NCI-H69 (cell line): ENCODE data around the gene ASTN2.
A peak's percentile ranks its signal among the peaks of the same experiment; 100 is the strongest.

Experiments
- DNase-seq: peaks from one replicate; lab custom pipeline; 2025; lab: John Stamatoyannopoulos, UW

ASTN2 gene

GRCh38 chr9:117114768-117115167, 300.1 kb downstream of the ASTN2 start:
- DNase-seq: peak; percentile 25

DNA sequence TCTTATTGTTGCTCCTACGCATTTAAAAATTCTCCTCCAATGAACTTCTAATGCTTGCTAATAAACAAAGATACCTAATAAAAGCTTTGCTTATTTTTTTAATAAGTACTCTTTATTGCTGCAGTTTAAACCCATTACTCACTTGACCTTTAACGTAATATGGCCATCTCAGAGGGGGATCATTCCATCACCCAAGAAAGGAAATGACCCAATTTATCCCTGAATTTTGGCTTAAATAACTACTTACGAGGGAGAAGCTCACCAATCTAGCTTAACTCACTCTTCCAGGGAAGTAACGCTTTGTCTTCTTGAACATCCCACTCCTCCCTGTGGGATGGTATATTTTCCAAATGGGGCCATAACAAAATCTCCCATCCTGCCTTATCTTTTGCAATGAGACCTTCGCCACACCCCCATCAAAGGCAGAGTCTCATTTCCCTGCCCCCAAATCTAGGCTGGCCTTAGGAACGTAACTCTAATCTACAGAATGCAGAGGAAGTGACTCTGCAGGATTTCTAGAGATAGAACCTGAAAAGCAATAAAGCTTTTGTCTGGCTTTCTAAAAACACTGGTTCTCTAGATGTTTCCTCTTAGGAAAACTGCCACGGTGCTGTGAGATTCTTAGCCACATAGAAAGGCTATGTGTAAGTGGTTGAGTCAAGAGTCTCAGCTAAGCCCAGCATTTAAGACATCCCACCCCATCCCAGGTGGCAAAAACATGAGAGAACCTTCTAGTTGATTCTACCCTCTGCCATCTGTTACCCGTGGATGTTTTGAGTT, 310.0 kb downstream of the ASTN2 start:
- DNase-seq: no peak

- no peak for DNase-seq
These were observed 310.7 kb downstream of the ASTN2 start for GRCh38 chr9:117104206-117104605.

DNA sequence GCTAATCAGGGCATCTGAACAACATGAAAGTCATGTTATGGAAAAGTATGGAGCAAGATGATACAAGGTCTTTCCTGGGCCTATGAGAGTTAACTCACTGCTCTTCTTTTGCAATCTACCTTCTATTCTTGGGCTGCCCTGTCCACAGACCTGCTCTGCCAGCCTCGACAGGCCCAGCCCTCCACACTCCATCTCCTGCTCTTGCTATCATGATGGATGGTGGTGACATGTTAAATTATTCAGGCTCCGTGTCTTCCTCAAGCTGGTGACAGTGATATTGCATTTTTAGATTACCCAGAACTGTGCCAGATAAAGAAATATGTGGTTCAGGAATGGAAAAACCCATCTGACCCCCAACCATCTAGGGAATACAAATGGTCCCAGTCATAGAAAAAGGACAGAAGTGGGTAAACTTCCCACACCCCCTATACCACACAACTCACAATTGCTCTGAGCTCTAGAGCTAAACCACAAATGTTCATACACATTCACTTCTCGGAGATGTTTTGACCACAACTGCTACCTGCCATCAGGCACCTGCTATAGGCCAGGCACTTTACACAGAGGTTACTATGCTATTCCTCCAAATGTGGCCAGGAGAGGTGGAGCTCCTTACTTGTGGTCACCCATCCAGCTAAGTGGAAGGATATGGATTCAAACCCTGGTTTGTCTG, 311.3 kb downstream of the ASTN2 start:
- no peak for DNase-seq

DNA sequence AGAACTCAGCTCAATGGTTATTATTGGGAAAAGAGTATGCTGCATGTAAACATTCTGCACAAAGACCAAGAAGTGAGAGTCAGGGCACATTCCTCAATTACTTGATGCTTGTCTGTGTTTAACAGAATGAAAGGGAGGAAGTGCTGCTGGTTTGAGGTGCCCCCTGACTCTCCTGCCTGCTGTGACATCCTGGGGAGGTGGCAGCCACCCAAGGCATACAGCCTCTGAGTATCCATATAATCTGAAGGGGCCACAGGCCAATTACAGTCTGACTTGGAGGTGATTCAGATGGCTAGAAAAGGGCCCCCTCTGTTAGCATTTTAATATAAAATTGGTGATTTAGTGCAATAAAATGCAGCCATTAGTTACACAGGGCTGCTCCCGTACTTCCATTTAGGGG, 313.8 kb downstream of the ASTN2 start:
- peak; percentile 92 for DNase-seq

GRCh38 chr9:117098331-117098730, 316.5 kb downstream of the ASTN2 start:
- DNase-seq: no peak

DNA sequence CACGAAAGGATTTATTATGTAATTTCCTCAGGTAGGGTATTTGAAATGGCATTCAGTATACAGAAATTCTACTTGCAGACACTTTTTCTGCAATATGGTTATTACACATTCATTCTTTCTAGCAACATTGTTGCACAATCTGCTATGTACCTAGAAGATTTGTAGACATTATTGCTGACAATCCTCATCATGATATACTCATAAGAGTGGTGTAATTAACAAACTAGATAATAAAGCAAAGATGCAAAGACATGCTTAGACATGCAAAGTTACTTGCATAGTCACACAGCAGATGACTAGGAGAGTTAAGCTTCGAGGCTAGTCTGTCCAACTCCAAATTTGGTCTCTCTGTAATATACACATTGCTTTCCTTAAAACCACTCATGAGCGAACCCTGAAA, 317.1 kb downstream of the ASTN2 start:
- no peak for DNase-seq

DNA sequence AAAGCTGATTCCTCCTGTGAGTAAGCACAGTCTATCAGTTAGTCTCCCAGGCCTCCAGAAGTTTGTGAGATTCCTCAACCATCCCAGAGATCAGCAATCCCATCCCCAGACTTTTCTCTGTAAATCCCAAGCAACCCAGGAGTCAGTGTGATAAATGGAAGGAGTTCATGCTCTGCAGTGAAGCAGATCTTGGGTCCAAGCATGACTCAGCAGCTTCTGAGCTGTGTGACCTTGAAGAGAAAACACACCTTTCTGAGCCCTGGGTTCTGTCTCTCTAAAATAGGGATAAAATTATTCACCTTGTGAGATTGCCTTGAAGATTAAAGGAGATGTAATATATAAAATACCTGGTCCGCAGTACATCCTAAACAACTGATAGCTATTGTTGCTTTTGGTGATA, 318.7 kb downstream of the ASTN2 start:
- no peak for DNase-seq

DNA sequence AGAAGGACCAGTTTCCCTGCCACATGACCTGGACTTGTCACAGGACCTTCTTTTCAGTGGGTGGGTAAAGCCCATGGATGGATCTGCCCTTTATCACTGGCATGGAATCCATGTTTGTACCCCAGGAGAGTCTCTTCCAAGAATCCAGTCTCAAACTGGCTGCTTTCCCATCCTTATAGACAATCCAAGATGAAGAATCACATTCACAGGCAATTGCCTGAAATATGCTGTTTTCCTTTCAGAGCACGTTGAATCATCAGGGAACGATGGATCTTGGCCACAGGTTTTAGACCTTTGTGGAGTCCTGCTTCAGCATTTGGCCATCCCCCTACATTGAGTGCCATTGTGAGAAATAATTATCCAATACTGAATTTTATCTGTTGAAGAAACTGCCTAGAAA, 319.8 kb downstream of the ASTN2 start:
- DNase-seq: no peak

DNA sequence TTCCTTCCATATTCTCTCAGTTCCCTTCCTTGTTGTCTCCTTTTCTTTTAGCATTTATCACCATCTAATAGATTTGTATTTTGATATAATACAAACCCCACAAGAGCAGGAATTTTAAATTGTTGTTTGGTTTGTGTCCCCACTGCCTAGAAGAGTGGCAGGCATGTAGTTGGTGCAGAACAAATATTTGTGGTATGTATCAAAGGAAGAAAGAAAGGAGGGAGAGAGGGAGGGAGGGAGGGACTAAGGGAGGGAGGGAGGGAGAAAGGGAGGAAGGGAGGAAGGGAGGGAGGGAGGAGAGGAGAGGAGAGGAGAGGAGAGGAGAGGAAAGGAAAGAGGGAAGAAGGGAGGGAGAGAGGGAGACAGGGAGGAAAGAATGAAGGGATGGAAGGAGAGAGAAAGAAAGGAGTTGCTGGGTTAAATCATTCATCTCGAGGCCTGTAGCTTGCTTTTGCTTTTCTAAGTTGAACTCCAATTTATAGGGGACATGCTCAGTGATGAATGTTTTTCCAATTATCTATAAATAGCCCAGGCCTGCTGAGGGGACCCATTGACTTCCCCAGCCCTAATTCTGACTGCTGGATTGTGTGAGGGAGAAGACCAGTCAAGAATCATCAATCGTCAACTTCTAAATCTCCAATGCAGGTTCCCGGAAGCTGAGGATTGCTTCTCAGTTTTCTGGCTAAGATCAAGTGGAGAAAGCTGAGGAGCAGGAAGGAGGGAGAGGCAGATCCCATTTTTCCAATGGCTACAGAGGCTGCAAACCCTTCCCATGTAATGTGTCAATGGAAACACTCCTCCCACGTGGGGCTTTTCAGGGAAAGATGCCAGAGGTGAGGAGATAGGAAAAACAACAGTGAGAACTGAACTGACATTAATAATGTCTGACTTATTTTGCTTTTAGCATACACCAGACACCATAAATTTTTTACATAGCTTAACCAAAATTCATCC, 320.7 kb downstream of the ASTN2 start:
- DNase-seq: no peak

DNA sequence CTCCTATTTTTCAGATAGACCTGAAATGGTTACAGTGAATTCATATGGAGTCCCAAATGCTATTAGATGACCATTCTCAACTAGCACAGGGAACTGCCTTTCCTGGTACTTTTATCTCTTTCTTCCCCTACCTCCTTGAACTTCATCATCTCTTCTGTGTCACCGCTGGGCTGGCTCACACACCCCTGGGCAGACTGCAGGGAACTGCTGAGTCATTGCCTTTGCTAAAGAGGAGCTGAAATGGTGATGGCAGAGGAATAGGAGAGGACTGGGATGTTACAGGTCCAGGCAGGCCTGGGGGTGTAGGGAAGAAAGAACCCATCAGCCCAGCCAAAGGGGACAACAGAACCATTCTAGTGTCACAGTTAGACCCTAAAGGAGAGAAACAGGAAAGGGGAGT, 322.3 kb downstream of the ASTN2 start:
- DNase-seq: peak; percentile 56

DNA sequence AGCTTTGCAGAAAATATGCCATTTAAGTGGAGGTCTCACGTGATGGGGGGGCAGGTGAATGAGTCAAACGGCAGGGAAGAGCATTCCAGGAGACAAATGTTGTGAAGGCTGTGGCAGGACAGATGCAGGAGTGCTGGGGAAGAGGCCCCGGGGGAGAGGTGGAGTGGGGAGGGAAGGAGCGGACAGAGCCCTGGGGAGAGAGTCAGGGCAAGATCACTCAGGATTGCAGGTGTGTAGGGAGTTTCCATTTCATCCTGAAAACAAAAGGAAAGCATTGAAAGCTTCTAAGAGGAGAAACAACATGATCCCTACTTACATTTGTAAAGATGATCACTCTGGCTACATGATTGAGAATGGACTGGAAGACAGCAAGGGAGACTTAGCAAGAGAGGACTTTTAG, 323.3 kb downstream of the ASTN2 start:
- peak; percentile 63 for DNase-seq

DNA sequence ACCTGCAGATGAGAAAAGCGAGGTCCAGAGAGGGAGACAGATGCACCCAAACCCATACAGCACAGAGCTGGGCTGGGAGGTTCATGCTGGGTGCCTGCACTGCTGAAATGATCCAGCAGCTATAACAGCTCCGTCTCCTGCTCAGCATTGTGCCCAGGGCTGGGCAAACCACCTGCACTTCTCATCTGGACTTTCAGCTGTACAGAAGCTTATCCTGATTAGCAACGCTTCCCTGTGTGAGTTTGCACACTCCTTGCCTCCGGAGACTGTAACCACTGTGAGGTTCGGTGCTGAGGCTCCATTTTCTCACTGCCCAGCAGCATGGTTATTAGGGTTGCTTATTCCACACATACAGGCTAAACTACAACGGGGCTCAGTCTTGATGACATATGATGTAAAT, 326.1 kb downstream of the ASTN2 start:
- no peak for DNase-seq

DNA sequence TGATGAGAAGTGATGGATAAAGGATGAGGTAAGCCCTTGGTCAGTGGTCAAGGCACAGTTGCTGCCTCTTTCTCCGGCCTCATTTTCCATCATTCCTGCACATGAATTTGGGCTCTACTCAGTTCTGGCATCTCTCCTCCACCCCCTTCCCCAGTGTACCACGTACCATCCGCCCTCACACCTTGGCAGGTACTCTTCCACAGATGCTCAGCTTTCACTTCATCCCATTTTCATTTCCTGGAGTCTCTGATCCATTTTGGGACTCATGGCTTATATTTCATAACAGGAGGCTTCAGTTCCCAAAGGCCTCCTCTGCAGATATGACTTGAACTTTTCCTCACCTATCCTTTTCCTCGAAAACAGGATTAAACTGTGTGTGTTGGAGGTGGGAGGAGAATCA, 326.7 kb downstream of the ASTN2 start:
- no peak for DNase-seq

GRCh38 chr9:117084221-117084620, 330.6 kb downstream of the ASTN2 start:
- DNase-seq: no peak

DNA sequence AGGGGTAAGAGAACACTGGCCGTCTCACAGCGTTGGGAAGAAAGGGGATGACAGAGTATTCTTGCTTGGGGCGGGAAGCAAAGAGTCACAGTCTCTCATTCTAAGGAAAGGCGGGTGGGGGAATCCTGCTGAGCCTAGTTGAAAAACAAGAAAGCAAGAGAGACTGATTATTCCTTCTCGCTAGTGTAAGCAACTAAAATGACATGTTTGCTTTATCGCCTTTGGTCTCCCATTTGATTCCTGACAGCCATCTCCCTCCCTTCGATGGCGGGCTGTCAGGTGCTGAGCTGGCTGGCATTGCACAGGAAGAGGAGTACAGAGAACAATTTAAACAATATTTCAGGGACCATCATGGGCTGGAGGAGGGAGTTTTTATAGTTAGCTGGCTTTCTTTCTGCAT, 331.3 kb downstream of the ASTN2 start:
- DNase-seq: peak; percentile 77

- DNase-seq: peak; percentile 92
These were observed 333.1 kb downstream of the ASTN2 start for GRCh38 chr9:117081641-117082317.

DNA sequence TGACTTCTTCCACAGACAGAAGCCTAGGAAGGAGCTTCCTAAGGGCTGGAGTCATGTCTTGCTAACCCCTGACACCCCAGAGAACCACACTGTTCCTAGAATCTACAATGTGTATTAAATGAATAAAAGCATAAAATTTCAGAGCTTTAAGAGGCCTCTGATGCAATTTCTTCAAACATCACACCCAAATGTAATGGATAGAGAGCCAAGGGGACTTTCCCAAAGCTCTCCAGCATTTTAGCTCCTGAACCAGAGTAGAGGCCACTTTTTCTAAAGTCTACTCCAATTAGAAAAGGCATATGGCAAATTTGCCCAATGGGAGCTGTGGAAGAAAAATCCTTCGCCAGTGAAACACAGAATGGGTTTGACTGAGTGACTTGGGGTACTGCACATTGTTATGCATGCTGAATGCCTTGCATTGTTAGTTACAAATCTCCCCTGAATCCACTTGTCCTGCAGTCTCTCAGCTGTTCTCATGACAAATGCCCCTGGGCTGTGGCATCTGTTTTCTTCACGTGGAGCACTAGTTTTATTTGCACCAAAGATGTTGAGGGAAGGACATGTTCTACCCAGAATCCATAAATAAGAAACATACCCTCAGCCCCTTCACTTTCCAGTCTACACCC, 334.0 kb downstream of the ASTN2 start:
- DNase-seq: peak; percentile 68

DNA sequence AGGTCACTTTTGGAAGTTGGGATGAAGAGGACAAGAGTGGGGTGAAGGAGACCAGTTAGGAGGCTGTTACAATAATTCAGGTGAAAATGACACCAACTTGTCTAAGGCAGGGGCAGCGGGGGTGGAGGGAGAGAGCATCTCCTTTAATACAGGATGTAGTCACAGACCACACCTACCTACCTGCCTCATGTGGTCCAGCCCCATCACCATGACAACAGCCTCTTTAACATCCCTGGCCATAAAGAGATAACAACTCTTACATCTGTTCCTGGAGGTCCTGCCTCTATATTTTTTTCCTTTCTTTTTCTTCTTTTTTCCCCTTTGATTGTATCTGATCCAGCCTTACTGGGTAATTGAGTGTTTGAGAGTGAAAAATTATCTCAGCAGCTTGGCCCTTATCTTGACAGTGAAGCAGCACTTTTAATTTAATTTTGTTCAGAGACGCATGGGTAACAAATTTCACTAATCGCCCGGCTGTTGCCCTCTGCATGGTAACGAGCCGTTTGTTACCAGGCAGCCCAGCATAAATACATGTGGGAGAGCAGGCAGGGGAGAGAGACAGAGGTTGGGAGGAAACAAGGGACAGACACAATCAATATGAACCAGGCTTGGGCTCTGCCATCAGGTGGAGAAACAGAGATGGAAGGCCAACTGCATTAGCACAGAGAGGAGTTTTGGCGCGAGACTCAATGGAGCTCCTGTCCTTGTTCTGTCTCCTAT, 338.1 kb downstream of the ASTN2 start:
- DNase-seq: peak; percentile 76

DNA sequence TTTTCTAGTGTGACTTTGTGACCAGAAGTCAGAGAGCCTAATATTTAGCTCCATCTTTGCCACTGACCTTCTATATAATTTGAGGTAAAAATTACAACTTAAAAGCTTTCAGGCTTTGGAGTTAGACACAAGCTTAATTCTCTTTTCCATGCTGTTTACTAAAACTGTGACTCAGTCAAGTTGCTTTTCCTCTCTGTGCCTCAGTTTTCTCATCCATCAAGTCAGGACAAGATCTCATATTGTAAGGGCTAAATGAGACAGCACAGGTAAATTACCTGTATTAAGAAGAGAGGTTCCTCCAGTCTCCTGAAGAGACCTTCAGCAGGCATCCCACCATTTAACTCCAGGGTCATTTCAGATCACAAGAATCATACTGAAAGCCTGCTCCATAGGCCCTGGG, 339.2 kb downstream of the ASTN2 start:
- no peak for DNase-seq
